HG02884 (cell line): ENCODE data around the gene FAM20C.

Source experiments
- ATAC-seq: cut with Tn5 transposase; IDR thresholded peaks from one replicate; pipeline ENCODE4 v1.9.1; 2021; ENCODE audit warnings: mild to moderate bottlenecking, moderate library complexity; ENCODE audit not compliant: unreplicated experiment

Gene FAM20C

DNA sequence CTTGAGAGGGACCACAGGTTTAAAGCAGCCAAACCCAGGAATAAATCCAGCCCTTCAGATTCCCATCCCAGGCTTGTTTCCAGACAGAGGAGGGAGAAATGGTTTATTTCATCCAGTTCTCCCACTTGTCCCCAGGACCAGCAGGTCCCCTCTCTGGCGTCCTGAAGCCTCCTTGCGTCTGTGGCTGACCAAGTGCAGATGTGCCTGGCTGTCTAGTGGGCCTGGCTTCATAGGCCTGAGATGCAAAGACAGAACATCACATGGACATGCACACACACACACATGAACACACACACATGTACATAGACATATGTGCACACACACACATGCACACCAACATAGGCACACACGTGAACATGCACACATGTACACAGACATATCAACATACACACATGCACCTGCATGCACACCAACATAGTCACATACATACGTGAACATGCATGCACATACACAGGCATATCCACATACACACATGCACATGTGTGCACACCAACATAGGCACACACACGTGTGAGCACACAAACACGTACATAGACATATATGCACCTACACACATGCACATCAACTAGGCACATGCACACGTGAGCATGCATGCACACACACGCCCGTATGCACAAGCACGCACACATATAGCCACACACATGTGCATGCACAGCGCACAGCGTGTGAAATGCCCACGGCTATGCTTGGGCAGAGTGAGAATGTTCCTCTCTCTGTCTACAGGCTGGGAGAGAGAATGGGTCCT, 108.3 kb downstream of the FAM20C start:
- ATAC-seq = no peak

DNA sequence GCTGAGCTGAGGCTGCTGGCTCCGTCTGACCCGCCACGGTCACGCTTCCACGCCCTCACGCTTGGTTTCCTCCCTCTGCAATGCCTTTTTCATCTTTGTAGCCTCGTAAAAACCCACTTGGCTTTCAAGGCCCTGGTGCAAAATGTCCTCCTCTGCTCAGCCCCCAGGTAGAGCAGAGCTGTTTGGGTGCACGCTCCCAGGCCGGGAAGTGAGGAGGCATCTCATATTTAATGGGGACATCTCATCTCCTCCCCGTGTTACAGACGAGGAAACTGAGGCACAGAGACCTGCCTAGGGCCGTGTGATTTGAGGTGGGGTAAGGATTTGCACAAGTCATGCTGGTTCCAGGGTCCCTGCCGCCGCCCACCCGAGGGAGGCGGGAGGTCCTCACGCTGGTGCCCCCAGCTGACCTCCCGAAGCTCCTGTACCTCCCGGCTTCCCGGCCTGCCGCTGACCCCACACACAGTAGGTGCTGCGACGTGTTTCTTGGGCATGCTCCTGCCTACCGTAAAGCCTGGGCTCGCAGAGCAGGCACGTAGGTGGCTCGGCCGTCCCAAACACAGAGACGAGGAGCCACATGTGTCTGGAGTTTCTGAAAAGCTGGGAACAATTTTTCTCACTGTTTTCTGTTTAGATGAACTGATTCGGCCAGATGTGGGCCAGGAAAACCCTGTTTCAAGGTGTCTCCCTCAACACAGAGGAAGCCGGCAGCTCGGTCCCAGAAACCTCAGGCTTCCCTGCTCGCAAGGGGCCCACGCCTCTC, 109.1 kb downstream of the FAM20C start:
- ATAC-seq = no peak

DNA sequence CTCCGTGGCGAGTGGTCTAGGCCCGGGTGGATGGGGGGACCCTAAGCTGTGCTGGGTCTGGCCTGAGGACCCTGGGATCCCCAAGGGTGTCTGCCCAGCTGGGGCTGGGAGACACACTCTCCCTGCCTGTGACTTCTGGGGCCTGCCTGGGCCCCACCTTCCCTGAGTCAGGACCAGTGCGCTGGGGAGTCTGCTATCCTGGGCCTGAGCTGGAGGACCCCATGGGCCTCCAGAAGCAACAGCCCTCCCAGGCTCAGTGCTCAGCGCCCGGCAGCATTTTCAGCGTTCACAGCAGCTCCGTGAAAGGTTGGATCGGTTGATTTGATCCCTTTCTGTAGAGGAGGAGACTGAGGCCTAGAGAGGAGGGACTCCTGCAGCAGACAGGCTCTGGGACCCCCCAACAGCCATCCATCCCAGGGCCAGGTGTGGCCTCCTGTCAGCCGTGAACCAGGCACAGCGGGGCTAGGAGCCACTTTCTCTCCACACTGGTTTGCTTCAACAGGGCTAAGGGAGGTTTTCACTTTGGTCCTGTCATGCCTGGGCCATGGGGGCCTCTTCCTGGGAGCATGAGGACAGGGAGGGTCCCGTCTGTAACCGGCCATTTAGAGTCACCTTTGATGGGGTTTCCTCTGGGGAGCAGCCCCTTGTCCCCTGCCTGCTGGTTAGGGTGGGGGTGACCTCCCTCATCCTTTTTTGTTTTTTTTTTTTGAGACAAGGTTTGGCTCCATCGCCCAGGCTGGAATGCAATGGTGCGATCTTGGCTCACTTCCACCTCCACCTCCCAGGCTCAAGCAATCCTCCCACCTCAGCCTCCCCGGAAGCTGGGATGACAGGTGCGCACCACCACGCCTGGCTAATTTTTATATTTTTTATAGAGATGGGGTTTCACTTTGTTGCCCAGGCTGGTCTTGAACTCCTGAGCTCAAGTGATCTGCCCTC, 110.0 kb downstream of the FAM20C start:
- ATAC-seq = no peak

GRCh38 chr7:303425-303824, 111.1 kb downstream of the FAM20C start:
- no peak for ATAC-seq

- no peak for ATAC-seq
Measured at GRCh38 chr7:303884-304573, 111.7 kb downstream of the FAM20C start.

DNA sequence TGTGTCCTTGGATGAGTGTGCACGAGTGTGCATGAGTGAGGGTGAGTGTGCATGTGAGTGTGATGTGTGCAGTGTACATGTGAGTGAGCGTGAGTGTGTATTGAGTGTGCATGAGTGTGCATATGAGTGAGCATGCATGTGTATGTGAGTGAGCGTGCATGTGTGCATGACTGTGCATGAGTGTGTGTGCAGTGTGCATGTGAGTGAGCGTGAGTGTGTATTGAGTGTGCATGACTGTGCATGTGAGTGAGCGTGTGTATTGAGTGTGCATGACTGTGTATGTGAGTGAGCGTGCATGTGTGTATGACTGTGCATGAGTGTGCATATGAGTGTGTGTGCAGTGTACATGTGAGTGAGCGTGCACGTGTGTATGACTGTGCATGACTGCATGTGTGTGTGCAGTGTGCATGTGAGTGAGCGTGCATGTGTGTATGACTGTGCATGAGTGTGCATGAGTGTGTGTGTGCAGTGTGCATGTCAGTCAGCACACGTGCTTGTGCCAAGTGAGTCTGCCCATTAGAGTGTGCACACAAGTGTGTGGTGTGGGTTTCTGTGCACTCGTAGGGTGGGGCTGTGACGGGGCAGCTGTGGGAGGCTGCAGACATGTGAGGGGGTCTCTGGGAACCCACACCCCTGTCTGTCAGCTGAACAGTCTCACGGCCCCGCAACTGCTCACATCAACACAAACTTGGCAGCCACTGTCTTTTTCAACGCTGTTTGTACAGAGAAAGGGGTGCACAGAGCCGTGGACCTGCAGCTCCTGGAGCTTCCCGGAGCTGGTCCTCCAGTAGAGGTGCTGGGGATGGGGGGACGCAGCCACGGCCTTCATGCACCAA, 112.4 kb downstream of the FAM20C start:
- ATAC-seq = no peak

GRCh38 chr7:305410-306151, 113.2 kb downstream of the FAM20C start:
- ATAC-seq = no peak

DNA sequence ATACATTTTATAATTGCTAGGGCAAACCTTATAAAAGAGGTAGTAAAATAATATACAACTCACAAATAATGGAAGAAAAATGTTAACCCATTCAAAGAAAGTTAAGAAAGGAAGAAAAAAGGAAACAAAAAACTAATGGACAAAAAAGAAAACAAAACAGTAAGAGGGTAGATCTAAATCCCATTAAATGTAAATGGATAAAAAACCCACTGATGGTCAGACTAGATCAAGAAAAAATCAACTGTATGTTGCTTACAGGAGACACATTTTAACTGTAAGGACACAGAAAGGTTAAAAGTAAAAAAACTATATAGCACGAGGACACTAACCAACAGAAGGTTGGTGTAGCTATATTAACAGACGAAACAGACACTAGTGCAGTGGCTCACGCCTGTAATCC, 115.6 kb downstream of the FAM20C start:
- no peak for ATAC-seq

- no peak for ATAC-seq
Measured at GRCh38 chr7:309586-310228, 117.3 kb downstream of the FAM20C start.
